GM23338 (cell line): ENCODE measurements around the gene MYH13. TPM values are rescaled to one million over a fixed set of nuclear protein-coding genes. Genes with fewer than 3 reads are reported as not detected.

Source experiments
- ATAC-seq: fragments of 200-7000 bp; cut with Tn5 transposase; 3 replicates; pipeline ENCODE4 v1.9.1; 2020
- DNase-seq: peaks from one replicate; pipeline ENCODE4 v3.0.0-alpha.2; 2015; ENCODE audit warnings: low spot score
- H2AFZ ChIP-seq: fragments of 200-600 bp; sonication (generic); 2 replicates; pipeline ENCODE4 v1.8.0; 2016; ENCODE audit warnings: antibody characterized with exemption, mild to moderate bottlenecking, moderate library complexity
- H3F3A ChIP-seq: fragments of 200-600 bp; sonication (generic); replicated peaks from 2 replicates; pipeline ENCODE4 v1.8.0; 2017; ENCODE audit warnings: antibody characterized with exemption, mixed run types, low read depth
- H3K27ac ChIP-seq: fragments of 200-600 bp; sonication (generic); 2 replicates; pipeline ENCODE4 v1.6.1; 2016; ENCODE audit warnings: low read depth
- H3K27me3 ChIP-seq: fragments of 200-600 bp; sonication (generic); 2 replicates; pipeline ENCODE4 v1.8.0; 2016; ENCODE audit warnings: mild to moderate bottlenecking, mixed run types, moderate library complexity; ENCODE audit not compliant: insufficient read depth
- H3K36me3 ChIP-seq: fragments of 200-600 bp; sonication (generic); 2 replicates; pipeline ENCODE4 v1.8.0; 2016; ENCODE audit warnings: mild to moderate bottlenecking; ENCODE audit not compliant: insufficient read depth
- H3K4me1 ChIP-seq: fragments of 200-600 bp; sonication (generic); 2 replicates; pipeline ENCODE4 v1.8.0; 2016; ENCODE audit warnings: mild to moderate bottlenecking, moderate library complexity; ENCODE audit not compliant: insufficient read depth
- H3K4me2 ChIP-seq: fragments of 200-600 bp; sonication (generic); 2 replicates; pipeline ENCODE4 v1.7.1; 2017; ENCODE audit warnings: mixed run types
- H3K4me3 ChIP-seq: fragments of 200-600 bp; sonication (generic); 2 replicates; pipeline ENCODE4 v1.6.1; 2016; ENCODE audit warnings: mixed run types
- H3K79me2 ChIP-seq: fragments of 200-600 bp; sonication (generic); replicated peaks from 2 replicates; pipeline ENCODE4 v1.8.0; 2017; ENCODE audit warnings: mild to moderate bottlenecking; ENCODE audit not compliant: insufficient read depth
- H3K9me2 ChIP-seq: fragments of 200-600 bp; sonication (generic); 2 replicates; pipeline ENCODE4 v1.8.0; 2017; ENCODE audit not compliant: insufficient read depth
- H4K20me1 ChIP-seq: fragments of 200-600 bp; sonication (generic); replicated peaks from 2 replicates; pipeline ENCODE4 v1.8.0; 2017; ENCODE audit warnings: mild to moderate bottlenecking; ENCODE audit not compliant: insufficient read depth
- H3K27ac Mint-ChIP-seq: 2 replicates; pipeline ENCODE4 v1.8.0; 2020; ENCODE audit warnings: inconsistent platforms, mild to moderate bottlenecking, moderate library complexity, mixed read lengths
- H3K27me3 Mint-ChIP-seq: 3 replicates; pipeline ENCODE4 v1.8.0; 2022; ENCODE audit warnings: low read depth, mild to moderate bottlenecking, moderate library complexity, mixed read lengths, inconsistent platforms; ENCODE audit not compliant: insufficient read depth, poor library complexity
- H3K36me3 Mint-ChIP-seq: 3 replicates; pipeline ENCODE4 v1.8.0; 2021; ENCODE audit warnings: low read depth, mild to moderate bottlenecking, inconsistent platforms, moderate library complexity, mixed read lengths
- H3K4me1 Mint-ChIP-seq: 3 replicates; pipeline ENCODE4 v1.8.0; 2020; ENCODE audit warnings: mild to moderate bottlenecking, inconsistent platforms, mixed read lengths
- H3K4me3 Mint-ChIP-seq: 3 replicates; pipeline ENCODE4 v1.8.0; 2021; ENCODE audit warnings: moderate library complexity, mild to moderate bottlenecking, inconsistent platforms, mixed read lengths
- H3K9me3 Mint-ChIP-seq: 3 replicates; pipeline ENCODE4 v1.8.0; 2020; ENCODE audit warnings: moderate library complexity, mild to moderate bottlenecking, inconsistent platforms, mixed read lengths
- CTCF ChIP-seq, 2 experiments: fragments of 200-600 bp in 1 of 2; sonication (generic) in 1 of 2; conservative IDR thresholded peaks; 2 replicates each; pipeline versions ENCODE4 v1.5.1 to v1.6.1; 2016 to 2017; ENCODE audit warnings: antibody characterized with exemption in 2 of 2, low read depth in 2 of 2, mild to moderate bottlenecking in 2 of 2, moderate library complexity in 1 of 2
- EZH2 ChIP-seq: fragments of 200-600 bp; sonication (generic); IDR thresholded peaks from one replicate; pipeline ENCODE4 v1.8.0; 2017; ENCODE audit warnings: antibody characterized with exemption, mild to moderate bottlenecking, low read depth; ENCODE audit not compliant: unreplicated experiment
- EZH2phosphoT487 ChIP-seq: fragments of 200-600 bp; sonication (generic); IDR thresholded peaks from one replicate; pipeline ENCODE4 v1.8.1; 2018; ENCODE audit warnings: antibody characterized with exemption; ENCODE audit not compliant: unreplicated experiment
- JUNB ChIP-seq: IDR thresholded peaks from one replicate; pipeline ENCODE4 v1.6.1; 2016; ENCODE audit warnings: antibody characterized with exemption; ENCODE audit not compliant: unreplicated experiment
- NANOG ChIP-seq: IDR thresholded peaks from 2 replicates; pipeline ENCODE4 v1.6.1; 2016; ENCODE audit warnings: antibody characterized with exemption, borderline replicate concordance
- POLR2AphosphoS5 ChIP-seq: IDR thresholded peaks from 2 replicates; pipeline ENCODE4 v1.6.1; 2016; ENCODE audit warnings: antibody characterized with exemption, low read depth
- REST ChIP-seq: IDR thresholded peaks from one replicate; pipeline ENCODE4 v1.6.1; 2018; ENCODE audit warnings: antibody characterized with exemption; ENCODE audit not compliant: unreplicated experiment
- STAT1 ChIP-seq: IDR thresholded peaks from one replicate; pipeline ENCODE4 v1.6.1; 2016; ENCODE audit warnings: antibody characterized with exemption; ENCODE audit not compliant: unreplicated experiment
- ZNF114 ChIP-seq: fragments of 250-450 bp; sonication (Bioruptor Pico); IDR thresholded peaks from 2 replicates; pipeline ENCODE4 v1.5.0; 2020; ENCODE audit warnings: mild to moderate bottlenecking, moderate library complexity
- ZNF331 ChIP-seq: fragments of 250-450 bp; sonication (Bioruptor Pico); IDR thresholded peaks from 2 replicates; pipeline ENCODE4 v1.5.0; 2020; ENCODE audit warnings: low read depth, mild to moderate bottlenecking, moderate library complexity
- ZNF462 ChIP-seq: fragments of 250-450 bp; sonication (Bioruptor Pico); IDR thresholded peaks from 2 replicates; pipeline ENCODE4 v1.5.0; 2020; ENCODE audit warnings: mild to moderate bottlenecking, moderate library complexity
- polyA plus RNA-seq: library from polyadenylated mRNA; unstranded; fragments of >200 nt; fragmentation: Nextera tagmentation; extraction: Ambion mirVana; gene quantifications from 2 replicates; pipeline ENCODE4 v1.2.1, GENCODE V29; 2016
- total RNA-seq: library from RNA; depleted of rRNA; stranded (reverse); fragments of >200 nt; shearing (Covaris generic); gene quantifications from 2 replicates; pipeline ENCODE4 v1.2.3, GENCODE V29; 2014
- TF ChIP-seq, protein P1 (sequence below): IDR thresholded peaks from 2 replicates; pipeline ENCODE4 v1.6.1; 2016; ENCODE audit warnings: antibody characterized with exemption

Gene MYH13
- total and polyA plus RNA-seq, 2 experiments from 2014 or later: not detected

GRCh38 chr17:10421211-10421610 is 48.4 kb upstream of the MYH13 start:
- Histone ChIP-seq H3K4me1 (peaks cover 24% of the 10 kb centered on the region), H4K20me1 (no peaks in the 10 kb centered on the region), H3K4me2 (no peak overlapping the region), H3K79me2 (no peaks in the 10 kb centered on the region), H3F3A (no peaks in the 10 kb centered on the region), H3K4me3 (no peak overlapping the region), H2AFZ (no peak overlapping the region), H3K27me3 (no peaks in the 10 kb centered on the region), H3K27ac (no peak overlapping the region), H3K9me2 (no peaks in the 10 kb centered on the region), H3K36me3 (no peaks in the 10 kb centered on the region)
- TF ChIP-seq NANOG (no peak), REST (no peak), ZNF114 (CRISPR knock-in tag) (no peak), ZNF331 (no peak), JUNB (no peak), CTCF (conservative IDR thresholded peaks at IDR 0.05; ENCODE audit: low read depth in 2 of 2) (no peak), EZH2phosphoT487 (no peak), ZNF462 (no peak), POLR2AphosphoS5 (no peak), EZH2 (no peak), STAT1 (no peak)
- TF ChIP-seq, protein P1, sequence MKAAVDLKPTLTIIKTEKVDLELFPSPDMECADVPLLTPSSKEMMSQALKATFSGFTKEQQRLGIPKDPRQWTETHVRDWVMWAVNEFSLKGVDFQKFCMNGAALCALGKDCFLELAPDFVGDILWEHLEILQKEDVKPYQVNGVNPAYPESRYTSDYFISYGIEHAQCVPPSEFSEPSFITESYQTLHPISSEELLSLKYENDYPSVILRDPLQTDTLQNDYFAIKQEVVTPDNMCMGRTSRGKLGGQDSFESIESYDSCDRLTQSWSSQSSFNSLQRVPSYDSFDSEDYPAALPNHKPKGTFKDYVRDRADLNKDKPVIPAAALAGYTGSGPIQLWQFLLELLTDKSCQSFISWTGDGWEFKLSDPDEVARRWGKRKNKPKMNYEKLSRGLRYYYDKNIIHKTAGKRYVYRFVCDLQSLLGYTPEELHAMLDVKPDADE: no peak
- no peaks in the 10 kb centered on the region for H3K36me3 Mint-ChIP-seq
- H3K4me3 Mint-ChIP-seq: no peak overlapping the region
- no peak for ATAC-seq
- H3K9me3 Mint-ChIP-seq: no peaks in the 10 kb centered on the region
- H3K4me1 Mint-ChIP-seq: peaks cover 25% of the 10 kb centered on the region
- no peaks in the 10 kb centered on the region for H3K27me3 Mint-ChIP-seq
- DNase-seq: no peak
- H3K27ac Mint-ChIP-seq: no peak overlapping the region
